PC-9 (cell line): ENCODE data around the gene ST3GAL2. TPM values are rescaled to one million over a fixed set of nuclear protein-coding genes. Genes with fewer than 3 reads are reported as not detected.

Experiments used
- BruUV-seq: library from RNA; stranded (reverse); fragments of 400-500 nt; replicated peaks from 2 replicates; lab custom pipeline; 2021; lab: Mats Ljungman, UMichigan
- CTCF ChIA-PET: fragments of 300-600 bp; sonication (Branson Sonifier 250); formaldehyde crosslinking; loops from one replicate; lab custom pipeline; 2022; ENCODE audit warnings: antibody characterized with exemption; lab: Charles Lee
- POLR2A ChIA-PET: fragments of 300-600 bp; sonication (Branson Sonifier 250); formaldehyde crosslinking; loops from one replicate; lab custom pipeline; 2022; ENCODE audit warnings: antibody characterized with exemption; ENCODE audit not compliant: unreplicated experiment; lab: Charles Lee
- DNase-seq, 2 experiments: peaks; one replicate each; pipeline versions ENCODE4 v3.0.0 to v3.0.0-alpha.2; 2015 to 2022; ENCODE audit warnings: mixed read lengths in 1 of 2
- H2AFZ ChIP-seq: fragments of 200-600 bp; sonication (generic); 2 replicates; pipeline ENCODE4 v1.8.1; 2017; ENCODE audit warnings: antibody characterized with exemption
- H3F3A ChIP-seq: fragments of 200-600 bp; sonication (generic); 2 replicates; pipeline ENCODE4 v1.8.1; 2017; ENCODE audit warnings: antibody characterized with exemption, mild to moderate bottlenecking, low read depth; ENCODE audit not compliant: insufficient read depth
- H3K27ac ChIP-seq: fragments of 200-600 bp; sonication (generic); 2 replicates; pipeline ENCODE4 v1.6.1; 2016; ENCODE audit warnings: mixed run types
- H3K27me3 ChIP-seq: fragments of 200-600 bp; sonication (generic); 2 replicates; pipeline ENCODE4 v1.6.1; 2016; ENCODE audit warnings: low read depth, mixed run types; ENCODE audit not compliant: insufficient read depth
- H3K36me3 ChIP-seq: fragments of 200-600 bp; sonication (generic); 2 replicates; pipeline ENCODE4 v1.6.1; 2016; ENCODE audit warnings: low read depth, mixed run types
- H3K4me1 ChIP-seq: fragments of 200-600 bp; sonication (generic); replicated peaks from 2 replicates; pipeline ENCODE4 v1.6.1; 2016; ENCODE audit warnings: mixed run types; ENCODE audit not compliant: insufficient read depth
- H3K4me2 ChIP-seq: fragments of 200-600 bp; sonication (generic); 2 replicates; pipeline ENCODE4 v1.6.1; 2017; ENCODE audit warnings: mixed run types
- H3K4me3 ChIP-seq: fragments of 200-600 bp; sonication (generic); 2 replicates; pipeline ENCODE4 v1.6.1; 2016; ENCODE audit warnings: mixed run types
- H3K79me2 ChIP-seq: fragments of 200-600 bp; sonication (generic); 2 replicates; pipeline ENCODE4 v1.6.1; 2017; ENCODE audit warnings: low read depth, mixed run types
- H3K9me2 ChIP-seq: fragments of 200-600 bp; sonication (generic); 2 replicates; pipeline ENCODE4 v1.8.1; 2017; ENCODE audit warnings: mild to moderate bottlenecking; ENCODE audit not compliant: insufficient read depth
- H3K9me3 ChIP-seq: fragments of 200-600 bp; sonication (generic); 2 replicates; pipeline ENCODE4 v1.8.1; 2016; ENCODE audit warnings: low read depth; ENCODE audit not compliant: insufficient read depth
- H4K20me1 ChIP-seq: fragments of 200-600 bp; sonication (generic); 2 replicates; pipeline ENCODE4 v1.8.1; 2017; ENCODE audit not compliant: insufficient read depth
- EZH2 ChIP-seq: fragments of 200-600 bp; sonication (generic); IDR thresholded peaks from 2 replicates; pipeline ENCODE4 v1.8.0; 2017; ENCODE audit warnings: antibody characterized with exemption, low read depth
- intact Hi-C: fragments of 100-400 bp; cut with micrococcal nuclease; formaldehyde crosslinking; loops from one replicate; pipeline ENCODE4 v1.10.0; 2022; ENCODE audit not compliant: unreplicated experiment
- total RNA-seq: library from RNA; stranded (reverse); gene quantifications from 2 replicates; pipeline ENCODE4 v1.2.3, GENCODE V29; 2021
- TF ChIP-seq, protein P1 (sequence below): fragments of 200-600 bp; sonication (generic); conservative IDR thresholded peaks from 2 replicates; pipeline ENCODE4 v1.6.1; 2017; ENCODE audit warnings: mixed run types, antibody characterized with exemption, mild to moderate bottlenecking, moderate library complexity

ST3GAL2 gene
- total RNA-seq, 1 experiment from 2014 or later, result 9.7 TPM

DNA sequence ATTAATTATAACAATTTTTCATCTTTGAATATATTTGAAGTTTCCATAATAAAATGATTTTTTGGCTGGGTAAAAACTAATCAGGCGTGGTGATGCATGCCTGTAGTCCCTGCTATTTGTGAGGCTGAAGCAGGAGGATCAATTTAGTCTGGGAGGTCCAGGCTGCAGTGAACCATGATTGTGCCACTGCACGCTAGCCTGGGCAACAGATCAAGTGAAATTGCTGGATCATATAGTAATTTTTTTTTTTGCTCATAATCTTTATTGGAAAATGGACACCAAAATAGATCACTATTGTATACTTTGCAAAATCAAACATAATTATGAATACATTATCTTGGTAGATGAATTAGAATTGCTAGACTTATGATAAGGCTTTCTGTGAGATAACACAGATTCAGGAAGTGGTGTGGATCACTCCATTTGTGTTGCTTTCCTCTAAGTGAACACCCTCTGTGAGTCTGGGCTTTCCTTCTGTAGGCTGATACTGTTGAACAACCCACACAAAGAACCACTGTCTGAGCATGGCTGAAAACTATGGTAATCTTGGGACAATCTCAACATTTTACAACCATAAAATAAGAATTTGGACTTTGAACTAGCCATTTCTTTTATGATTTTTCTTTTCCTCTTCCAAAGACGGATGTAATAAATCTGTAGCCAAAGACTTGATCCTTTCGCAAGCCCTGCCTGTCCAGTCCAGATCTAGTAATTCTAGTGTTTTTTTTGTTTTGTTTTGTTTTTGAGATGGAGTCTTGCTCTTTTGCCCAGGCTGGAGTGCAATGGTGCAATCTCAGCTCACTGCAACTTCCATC, 5.6 kb upstream of the ST3GAL2 start:
- TF ChIP-seq, protein P1, sequence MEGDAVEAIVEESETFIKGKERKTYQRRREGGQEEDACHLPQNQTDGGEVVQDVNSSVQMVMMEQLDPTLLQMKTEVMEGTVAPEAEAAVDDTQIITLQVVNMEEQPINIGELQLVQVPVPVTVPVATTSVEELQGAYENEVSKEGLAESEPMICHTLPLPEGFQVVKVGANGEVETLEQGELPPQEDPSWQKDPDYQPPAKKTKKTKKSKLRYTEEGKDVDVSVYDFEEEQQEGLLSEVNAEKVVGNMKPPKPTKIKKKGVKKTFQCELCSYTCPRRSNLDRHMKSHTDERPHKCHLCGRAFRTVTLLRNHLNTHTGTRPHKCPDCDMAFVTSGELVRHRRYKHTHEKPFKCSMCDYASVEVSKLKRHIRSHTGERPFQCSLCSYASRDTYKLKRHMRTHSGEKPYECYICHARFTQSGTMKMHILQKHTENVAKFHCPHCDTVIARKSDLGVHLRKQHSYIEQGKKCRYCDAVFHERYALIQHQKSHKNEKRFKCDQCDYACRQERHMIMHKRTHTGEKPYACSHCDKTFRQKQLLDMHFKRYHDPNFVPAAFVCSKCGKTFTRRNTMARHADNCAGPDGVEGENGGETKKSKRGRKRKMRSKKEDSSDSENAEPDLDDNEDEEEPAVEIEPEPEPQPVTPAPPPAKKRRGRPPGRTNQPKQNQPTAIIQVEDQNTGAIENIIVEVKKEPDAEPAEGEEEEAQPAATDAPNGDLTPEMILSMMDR, result no peak
- no peak for TF ChIP-seq EZH2
- Histone ChIP-seq H3K27me3 (no peaks in the 10 kb centered on the region), H3F3A (no peaks in the 10 kb centered on the region), H3K4me3 (no peak overlapping the region), H3K9me2 (no peaks in the 10 kb centered on the region), H3K9me3 (no peaks in the 10 kb centered on the region), H3K79me2 (no peaks in the 10 kb centered on the region), H3K27ac (no peak overlapping the region), H3K4me2 (no peak overlapping the region), H2AFZ (no peak overlapping the region), H3K4me1 (no peaks in the 10 kb centered on the region), H4K20me1 (no peaks in the 10 kb centered on the region), H3K36me3 (no peaks in the 10 kb centered on the region)
- CTCF ChIA-PET, result no interaction called here
- intact Hi-C loops, result no loop called here
- no TSS peak for BruUV-seq
- no peak for DNase-seq
- POLR2A ChIA-PET, result no interaction called here

DNA sequence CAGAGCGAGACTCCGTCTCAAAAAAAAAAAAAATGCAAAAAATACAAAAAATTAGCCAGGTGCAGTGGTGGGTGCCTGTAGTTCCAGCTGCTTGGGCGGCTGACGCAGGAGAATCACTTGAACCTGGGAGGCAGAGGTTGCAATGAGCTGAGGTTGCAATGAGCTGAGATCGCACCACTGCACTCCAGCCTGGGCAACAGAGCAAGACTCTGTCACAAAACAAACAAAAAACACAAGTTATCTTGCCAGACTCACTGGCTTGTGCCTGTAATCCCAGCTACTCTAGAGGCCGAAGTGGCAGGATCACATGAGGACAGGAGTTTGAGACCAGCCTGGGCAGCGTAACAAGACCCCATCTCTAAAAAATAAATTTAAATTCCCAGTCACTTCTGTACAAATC, 3.4 kb upstream of the ST3GAL2 start:
- ChIA-PET POLR2A (no interaction called here), CTCF (no interaction called here)
- BruUV-seq, result no TSS peak
- intact Hi-C loops, result no loop called here
- Histone ChIP-seq H2AFZ (no peak overlapping the region), H3K36me3 (no peaks in the 10 kb centered on the region), H3K4me3 (no peak overlapping the region), H4K20me1 (no peaks in the 10 kb centered on the region), H3K27me3 (no peaks in the 10 kb centered on the region), H3K79me2 (no peaks in the 10 kb centered on the region), H3K9me3 (no peaks in the 10 kb centered on the region), H3K4me1 (no peaks in the 10 kb centered on the region), H3F3A (no peaks in the 10 kb centered on the region), H3K27ac (no peak overlapping the region), H3K9me2 (no peaks in the 10 kb centered on the region), H3K4me2 (no peak overlapping the region)
- TF ChIP-seq EZH2, result no peak
- TF ChIP-seq, protein P1, result no peak
- DNase-seq, result no peak

DNA sequence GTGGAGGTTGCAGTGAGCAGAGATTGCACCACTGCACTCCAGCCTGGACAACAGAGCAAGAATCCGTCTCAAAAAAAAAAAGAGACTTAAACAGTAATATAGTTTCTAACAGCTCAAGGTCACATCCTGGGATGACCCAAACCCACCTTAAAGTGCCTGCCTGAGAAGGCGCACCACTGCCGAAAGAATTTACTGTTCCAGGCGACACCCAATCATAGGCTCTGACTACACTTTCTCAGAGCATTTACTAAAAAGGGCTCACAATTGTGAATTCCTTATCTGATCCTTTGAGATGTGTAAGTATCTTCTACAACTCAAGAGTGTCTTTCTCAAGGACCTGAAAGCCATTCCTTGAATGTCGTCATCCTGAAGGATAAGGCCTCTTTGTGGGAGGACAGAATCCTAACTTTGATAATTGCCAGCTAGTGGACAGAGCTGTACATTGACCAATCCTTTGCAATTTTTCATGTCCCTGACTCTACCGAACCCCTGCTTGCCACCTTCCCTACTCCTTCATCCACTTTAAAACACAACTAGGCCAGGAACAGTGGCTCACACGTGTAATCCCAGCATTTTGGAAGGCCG, 2.6 kb upstream of the ST3GAL2 start:
- Histone ChIP-seq H3F3A (no peaks in the 10 kb centered on the region), H3K4me3 (no peak overlapping the region), H3K79me2 (no peaks in the 10 kb centered on the region), H3K9me3 (no peaks in the 10 kb centered on the region), H3K4me1 (0 out of 2 replicates have a peak, but pooled peaks cover under 1% of the 10 kb centered on the region), H3K27me3 (no peaks in the 10 kb centered on the region), H3K4me2 (no peak overlapping the region), H4K20me1 (no peaks in the 10 kb centered on the region), H3K27ac (no peak overlapping the region), H2AFZ (no peak overlapping the region), H3K36me3 (no peaks in the 10 kb centered on the region), H3K9me2 (no peaks in the 10 kb centered on the region)
- CTCF ChIA-PET, result no interaction called here
- TF ChIP-seq, protein P1, result no peak
- TF ChIP-seq EZH2, result no peak
- no peak for DNase-seq
- intact Hi-C loops, result no loop called here
- POLR2A ChIA-PET, result no interaction called here
- BruUV-seq, result no TSS peak
